SKM-1 (cell line): ENCODE data around the gene NFKBIB.
"Not testable (repeated sequence)": the region's sequence is repeated elsewhere in the genome, so short reads cannot be mapped to it uniquely, and the experiment has no call there.

Experiments used
- DNase-seq: peaks from one replicate; lab custom pipeline; 2025; ENCODE audit not compliant: unreplicated experiment; lab: John Stamatoyannopoulos, UW

The NFKBIB gene, protein sequence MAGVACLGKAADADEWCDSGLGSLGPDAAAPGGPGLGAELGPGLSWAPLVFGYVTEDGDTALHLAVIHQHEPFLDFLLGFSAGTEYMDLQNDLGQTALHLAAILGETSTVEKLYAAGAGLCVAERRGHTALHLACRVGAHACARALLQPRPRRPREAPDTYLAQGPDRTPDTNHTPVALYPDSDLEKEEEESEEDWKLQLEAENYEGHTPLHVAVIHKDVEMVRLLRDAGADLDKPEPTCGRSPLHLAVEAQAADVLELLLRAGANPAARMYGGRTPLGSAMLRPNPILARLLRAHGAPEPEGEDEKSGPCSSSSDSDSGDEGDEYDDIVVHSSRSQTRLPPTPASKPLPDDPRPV

DNA sequence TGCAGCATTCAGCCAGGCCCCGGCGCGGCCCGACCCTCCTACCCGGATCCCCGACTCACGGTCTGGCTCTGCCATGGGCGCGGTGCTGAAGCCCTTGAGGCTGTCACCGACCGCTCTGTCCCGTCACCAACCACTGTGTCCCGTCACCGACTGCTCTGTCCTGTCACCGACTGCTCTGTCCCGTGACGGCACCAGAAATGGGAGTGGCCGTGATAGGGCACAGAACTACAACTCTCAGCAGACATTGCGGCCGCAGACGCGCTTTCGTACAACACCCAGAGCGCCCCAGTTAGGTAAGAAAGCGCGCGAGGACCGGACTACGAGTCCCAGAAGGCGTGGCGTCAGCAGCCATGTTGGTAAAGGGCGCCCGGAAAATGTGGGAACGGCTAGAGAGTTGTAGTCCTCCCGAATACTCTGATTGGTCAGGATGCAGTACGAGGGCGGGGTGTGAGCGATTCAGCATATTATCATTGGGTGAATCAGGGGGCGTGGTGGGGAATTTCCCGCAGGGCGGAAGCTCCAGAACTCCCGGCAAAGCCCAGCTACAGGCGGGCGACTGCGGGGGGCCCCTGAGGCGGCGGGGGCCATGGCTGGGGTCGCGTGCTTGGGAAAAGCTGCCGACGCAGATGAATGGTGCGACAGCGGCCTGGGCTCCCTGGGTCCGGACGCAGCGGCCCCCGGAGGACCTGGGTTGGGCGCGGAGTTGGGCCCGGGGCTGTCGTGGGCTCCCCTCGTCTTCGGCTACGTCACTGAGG lies at the start of gene NFKBIB, which contains the start of gene SIRT2:
TSS of gene NFKBIB (plus strand) at position 523 of the 755 bp plus-strand sequence. CDS start at position 587, 64 bp downstream.
TSS of gene SIRT2 (minus strand) at position 172 of the 755 bp plus-strand sequence. CDS start at position 75, 97 bp downstream.
- peak; percentile 98 for DNase-seq

DNA sequence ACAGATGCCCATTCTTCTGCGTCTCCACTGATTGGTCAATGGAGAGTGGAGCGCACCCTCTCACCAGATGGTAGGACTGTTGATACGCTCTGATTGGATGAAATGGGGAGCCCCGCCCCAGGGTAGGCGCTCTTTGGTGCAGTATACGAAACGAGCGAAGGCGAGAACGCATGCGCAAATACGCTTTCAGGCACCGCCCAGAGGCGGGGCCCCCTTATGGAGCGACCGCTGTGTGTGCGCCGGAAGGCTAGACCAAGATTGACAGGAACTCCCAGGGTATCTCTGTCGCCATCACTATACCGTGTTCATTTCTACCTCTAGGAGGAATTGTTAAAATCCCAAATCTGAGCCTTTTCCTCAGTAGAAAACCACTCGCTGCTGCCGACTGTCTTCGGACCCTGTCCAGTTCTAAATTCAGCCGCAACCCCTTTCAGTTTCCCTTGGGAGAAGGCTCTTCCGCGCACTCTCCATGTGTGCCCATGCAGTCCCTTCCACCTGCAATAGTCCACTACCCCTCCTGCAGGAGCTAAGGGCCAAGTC lies 49.3 kb upstream of the NFKBIB start:
- DNase-seq, result no peak

GRCh38 chr19:38850976-38851621 lies 48.7 kb upstream of the NFKBIB start:
- DNase-seq, result no peak

DNA sequence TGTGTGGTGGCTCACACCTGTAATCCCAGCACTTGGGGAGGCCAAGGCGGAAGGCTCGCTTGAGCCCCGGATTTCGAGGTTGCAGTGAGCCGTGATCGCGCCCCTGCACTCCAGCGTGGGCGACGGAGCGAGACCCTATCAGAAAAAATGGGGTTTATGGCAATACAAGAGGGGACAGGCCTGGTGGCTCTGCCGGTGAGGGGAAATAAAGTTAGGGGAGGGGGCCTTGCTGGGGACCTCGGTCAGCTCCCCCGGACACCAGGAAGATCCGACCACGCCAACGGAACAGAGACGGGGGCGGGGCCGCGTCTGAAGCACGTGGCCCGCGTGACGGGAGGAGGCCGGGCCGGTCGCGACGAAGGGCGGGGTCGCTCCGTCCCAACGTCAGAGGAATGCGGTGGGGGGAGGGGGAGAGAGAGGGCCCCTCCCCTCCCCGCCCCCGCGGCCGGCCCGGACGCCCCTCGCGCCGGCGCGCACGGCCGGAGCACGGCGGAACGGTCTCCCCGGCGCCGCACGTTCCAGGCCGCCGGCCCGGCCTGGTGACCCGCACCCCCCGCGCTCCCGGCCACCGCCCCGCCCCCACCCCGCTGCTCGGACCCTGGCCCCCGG lies 48.0 kb upstream of the NFKBIB start:
- DNase-seq, result peak; percentile 65

DNA sequence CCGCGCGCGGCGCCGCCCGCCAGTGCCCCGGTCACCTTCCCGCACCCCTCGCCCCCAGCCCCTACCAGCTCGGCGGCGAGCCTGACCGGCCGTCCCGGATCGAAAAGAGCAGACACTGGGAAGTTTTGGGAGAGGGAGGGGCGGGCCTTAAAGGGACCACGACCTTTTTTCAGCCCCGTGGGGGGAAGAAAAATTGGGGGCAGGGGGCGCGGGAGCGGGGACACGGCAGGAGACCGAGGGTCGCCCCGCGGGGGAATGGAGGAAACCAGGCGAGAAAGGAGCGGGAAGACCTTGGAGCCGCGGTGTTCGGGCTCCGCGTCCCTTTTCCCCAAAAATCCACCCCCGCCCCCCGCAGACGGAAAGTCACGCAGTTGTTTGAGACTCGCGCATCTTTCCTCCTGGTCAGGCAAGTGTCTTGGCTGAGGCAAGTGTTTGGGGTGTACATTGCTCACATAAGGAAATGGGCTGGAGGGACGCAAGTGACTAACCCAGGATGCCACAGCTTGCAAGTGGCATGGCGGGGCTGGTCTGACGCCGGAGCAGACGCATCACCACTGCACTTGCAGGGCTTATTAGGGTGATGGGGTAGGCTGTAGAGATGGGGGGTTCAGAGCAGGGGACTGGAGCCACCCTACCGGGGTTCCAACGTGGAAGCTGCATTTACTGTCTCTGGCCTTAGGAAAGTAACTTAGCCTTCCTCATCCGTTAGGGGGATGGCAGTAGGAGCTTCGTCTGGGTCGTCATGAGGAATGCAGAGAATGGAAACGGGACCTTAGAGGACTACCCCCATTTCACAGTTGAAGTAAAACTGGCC lies 47.3 kb upstream of the NFKBIB start:
- DNase-seq, result peak; percentile 30

DNA sequence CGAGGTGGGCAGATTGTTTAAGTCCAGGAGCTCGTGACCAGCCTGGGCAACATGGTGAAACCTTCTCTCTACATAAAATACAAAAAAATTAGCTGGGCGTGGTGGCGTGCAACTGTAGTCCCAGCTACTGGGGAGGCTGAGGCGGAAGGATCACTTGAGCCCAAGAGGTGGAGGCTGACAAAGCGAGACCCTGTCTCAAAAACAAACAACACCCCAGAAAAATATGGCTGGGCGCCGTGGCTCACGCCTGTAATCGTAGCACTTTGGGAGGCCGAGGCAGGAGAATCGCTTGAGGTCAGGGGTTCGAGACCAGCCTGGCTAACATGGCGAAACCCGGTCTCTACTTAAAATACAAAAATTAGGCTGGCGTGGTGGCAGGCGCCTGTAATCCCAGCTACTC lies 46.6 kb upstream of the NFKBIB start:
- DNase-seq, result no peak

- not testable (repeated sequence) for DNase-seq
These were observed 44.8 kb upstream of the NFKBIB start for GRCh38 chr19:38854961-38855360.

DNA sequence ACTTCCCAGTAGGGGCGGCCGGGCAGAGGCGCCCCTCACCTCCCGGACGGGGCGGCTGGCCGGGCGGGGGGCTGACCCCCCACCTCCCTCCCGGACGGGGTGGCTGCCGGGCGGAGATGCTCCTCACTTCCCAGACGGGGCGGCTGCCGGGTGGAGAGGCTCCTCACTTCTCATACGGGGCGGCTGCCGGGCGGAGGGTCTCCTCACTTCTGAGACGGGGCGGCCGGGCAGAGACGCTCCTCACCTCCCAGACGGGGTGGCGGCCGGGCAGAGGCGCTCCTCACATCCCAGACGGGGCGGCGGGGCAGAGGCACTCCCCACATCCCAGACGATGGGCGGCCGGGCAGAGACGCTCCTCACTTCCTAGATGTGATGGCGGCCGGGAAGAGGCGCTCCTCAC lies 44.0 kb upstream of the NFKBIB start:
- not testable (repeated sequence) for DNase-seq

DNA sequence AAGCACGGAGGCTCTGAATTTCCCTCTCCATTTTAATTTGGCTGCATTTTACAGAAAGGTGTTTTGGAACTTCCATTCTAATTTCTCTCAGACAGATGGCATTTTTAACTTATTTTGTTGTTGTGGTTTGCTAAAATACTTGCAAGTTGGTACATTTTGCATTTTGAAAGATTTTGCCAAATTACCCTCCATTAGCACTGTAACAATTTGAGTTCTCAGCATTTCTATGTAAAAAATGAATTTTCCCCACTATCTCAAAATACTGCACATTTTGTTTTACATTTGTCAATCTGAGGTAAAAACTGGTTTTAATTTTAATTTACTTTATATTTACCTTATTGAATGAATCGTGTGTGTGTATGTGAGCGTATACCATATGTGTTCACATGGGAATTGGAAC lies 43.0 kb upstream of the NFKBIB start:
- no peak for DNase-seq

DNA sequence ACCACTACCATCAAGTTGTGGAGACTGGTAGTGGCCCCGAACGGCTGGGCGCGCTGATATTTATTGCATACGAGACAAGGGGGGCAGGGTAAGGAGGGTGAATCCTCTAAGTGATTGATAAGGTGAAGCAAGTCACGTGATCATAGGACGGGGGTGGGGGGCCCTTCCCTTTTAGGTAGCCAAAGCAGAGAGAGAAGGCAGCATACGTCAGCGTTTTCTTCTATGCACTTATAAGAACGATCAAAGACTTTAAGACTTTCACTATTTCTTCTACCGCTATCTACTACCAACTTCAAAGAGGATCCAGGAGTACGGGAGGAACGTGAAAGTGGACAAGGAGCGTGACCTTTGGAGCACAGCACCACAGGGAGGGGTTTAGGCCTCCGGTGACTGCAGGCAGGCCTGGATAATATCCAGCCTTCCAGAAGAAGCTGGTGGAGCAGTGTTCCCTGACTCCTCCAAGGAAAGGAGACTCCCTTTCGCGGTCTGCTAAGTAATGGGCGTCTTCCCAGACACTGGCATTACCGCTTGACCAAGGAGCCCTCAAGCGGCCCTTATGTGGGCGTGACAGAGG lies 40.1 kb upstream of the NFKBIB start:
- not testable (repeated sequence) for DNase-seq

- DNase-seq, result no peak
These were observed 38.4 kb upstream of the NFKBIB start for GRCh38 chr19:38861368-38861767.

DNA sequence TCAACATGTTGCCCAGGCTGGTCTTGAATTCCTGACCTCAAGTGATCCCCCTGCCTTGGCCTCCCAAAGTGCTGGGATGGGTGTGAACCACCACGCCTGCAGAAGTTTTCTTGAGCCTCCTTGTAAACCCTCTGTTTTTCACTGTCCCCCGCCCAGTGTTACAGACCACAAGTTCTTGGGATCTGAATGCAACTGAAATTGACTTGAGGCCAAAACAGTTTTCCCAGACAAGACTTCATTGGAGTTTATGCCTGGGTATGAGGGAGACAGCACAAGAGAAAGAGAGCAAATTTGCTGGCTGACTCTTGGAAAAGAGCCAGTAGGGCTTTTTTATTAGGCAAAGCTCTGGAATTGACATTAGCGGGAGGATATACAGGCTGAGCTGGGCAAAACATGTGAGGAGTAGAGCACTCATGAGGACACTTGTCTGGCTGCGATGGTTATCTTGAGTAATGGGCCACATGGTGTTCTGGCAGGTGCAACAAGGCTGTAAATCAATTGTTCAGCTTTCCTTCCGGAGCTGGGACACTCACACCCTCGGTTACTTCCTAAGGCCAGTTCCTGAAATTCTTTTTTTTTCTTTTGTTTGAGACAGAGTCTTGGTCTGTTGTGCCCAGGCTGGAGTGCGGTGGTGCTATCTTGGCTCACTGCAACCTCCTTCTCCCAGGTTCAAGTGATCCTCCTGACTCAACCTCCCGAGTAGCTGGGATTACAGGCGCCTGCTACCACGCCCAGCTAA lies 37.3 kb upstream of the NFKBIB start:
- DNase-seq, result no peak

- no peak for DNase-seq
These were observed 32.5 kb upstream of the NFKBIB start for GRCh38 chr19:38867171-38867780.

DNA sequence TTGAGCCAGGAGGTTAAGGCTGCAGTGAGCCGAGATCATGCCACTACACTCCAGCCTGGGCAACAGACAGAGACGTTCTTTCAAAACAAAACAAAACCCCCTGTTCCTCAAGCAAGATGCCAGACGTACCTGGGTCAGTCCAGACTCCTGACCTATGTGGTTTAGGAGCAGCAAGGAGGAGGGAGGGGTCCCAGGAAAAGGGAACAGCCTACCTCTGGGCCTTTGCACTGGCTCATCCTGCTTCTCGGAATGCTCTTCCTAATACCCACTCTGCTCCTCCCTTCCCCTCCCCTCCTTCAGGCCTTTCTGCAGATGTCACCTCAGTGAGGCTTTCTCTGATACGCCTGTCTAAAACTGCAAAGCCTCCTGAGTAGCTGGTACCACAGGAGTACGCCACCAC lies 31.2 kb upstream of the NFKBIB start:
- no peak for DNase-seq

- no peak for DNase-seq
These were observed 30.5 kb upstream of the NFKBIB start for GRCh38 chr19:38869160-38869835.

DNA sequence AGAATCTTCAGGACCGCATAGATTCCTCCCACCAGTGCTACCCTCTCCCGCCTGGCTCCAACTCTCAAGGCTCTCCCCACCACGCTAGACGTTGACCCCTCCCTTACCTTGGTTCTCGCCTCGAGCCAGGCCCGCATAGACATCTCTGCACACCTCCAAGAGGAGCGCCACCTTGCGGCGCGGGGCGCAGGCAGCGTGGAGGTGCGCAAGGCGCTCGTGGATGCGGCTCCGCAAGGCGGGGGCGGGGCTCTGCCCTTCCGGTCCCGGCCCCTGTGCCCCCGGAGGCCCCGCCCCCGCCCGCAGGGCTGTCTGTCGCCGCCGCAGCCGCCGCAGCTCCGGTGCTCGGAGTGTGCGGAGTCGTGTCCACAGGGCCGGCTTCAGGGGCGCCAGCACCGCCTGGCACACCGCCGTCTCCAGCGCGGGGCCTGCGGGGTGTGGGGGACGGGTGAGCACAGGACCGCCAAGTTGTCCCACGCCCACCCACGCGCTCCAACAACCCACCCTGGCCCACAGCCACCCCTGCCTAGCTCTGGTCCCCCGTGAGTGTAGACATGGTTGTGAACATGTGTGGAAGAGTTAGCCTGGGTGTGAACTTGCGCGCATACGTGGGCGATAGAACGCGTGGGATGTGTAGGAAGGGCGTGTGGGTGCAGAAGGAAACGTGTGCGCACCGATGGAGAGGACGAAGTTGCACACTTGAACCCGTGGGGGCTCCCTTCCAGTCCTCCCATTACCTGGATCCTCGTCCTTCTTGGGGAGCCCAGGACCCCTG lies 29.7 kb upstream of the NFKBIB start:
- DNase-seq, result no peak

GRCh38 chr19:38870612-38871011 lies 29.2 kb upstream of the NFKBIB start:
- DNase-seq, result no peak
